K562 (cell line): ENCODE results near the gene CTNNA3. TPM values are rescaled to one million over a fixed set of nuclear protein-coding genes. Genes with fewer than 3 reads are reported as not detected.

Experiments used
- ATAC-seq: fragments of 200-7000 bp; cut with Tn5 transposase; 3 replicates; pipeline ENCODE4 v1.9.1; 2020; ENCODE audit warnings: moderate library complexity
- BruUV-seq: library from RNA; stranded (reverse); fragments of 400-500 nt; replicated peaks from 2 replicates; lab custom pipeline; 2021; lab: Mats Ljungman, UMichigan
- CTCF ChIA-PET: fragments of 300-600 bp; formaldehyde crosslinking; extraction: SDS; loops from one replicate; lab custom pipeline; 2021; ENCODE audit warnings: low intra/inter-chr PET ratio; lab: Yijun Ruan, JAX
- POLR2A ChIA-PET: fragments of 300-600, 350-650 bp; sonication (Branson Sonifier 250); formaldehyde crosslinking; extraction: SDS; loops from one replicate; lab custom pipeline; 2021; ENCODE audit warnings: antibody characterized with exemption, inconsistent platforms; lab: Yijun Ruan, JAX
- DNase-seq, 4 experiments: peaks; one replicate each; pipeline versions ENCODE4 v3.0.0 to v3.0.0-alpha.2; 2011 to 2018; ENCODE audit warnings: low spot score in 3 of 4, mixed read lengths in 3 of 4; ENCODE audit errors: extremely low read depth in 1 of 4
- FAIRE-seq: peaks from 2 replicates; lab custom pipeline; 2011; peaks lifted over from hg19 to GRCh38; lab: Jason Lieb, UNC
- H2AFZ ChIP-seq: 2 replicates; pipeline ENCODE4 v1.6.0; 2011; ENCODE audit warnings: low read depth, low read length, control low read depth, inconsistent platforms
- H3K27ac ChIP-seq: fragments of 200-600 bp; 3 replicates; pipeline ENCODE4 v1.8.0; 2011; ENCODE audit warnings: low read depth, mild to moderate bottlenecking, control low read depth, inconsistent platforms, low read length, moderate library complexity, mixed read lengths; ENCODE audit errors: extremely low read depth
- H3K27me3 ChIP-seq, 2 experiments: fragments of 300-600 bp in 1 of 2; 2 replicates in 1 of 2; 3 replicates in 1 of 2; pipeline versions ENCODE4 v1.6.0 to v1.8.0; 2011; ENCODE audit warnings: inconsistent platforms in 2 of 2, low read length in 2 of 2, mild to moderate bottlenecking in 1 of 2, mixed read lengths in 1 of 2, moderate library complexity in 1 of 2; ENCODE audit not compliant: control insufficient read depth in 2 of 2, insufficient read depth in 2 of 2
- H3K36me3 ChIP-seq: fragments of 300-600 bp; 3 replicates; pipeline ENCODE4 v1.8.0; 2011; ENCODE audit warnings: mild to moderate bottlenecking, low read length, inconsistent platforms; ENCODE audit not compliant: control insufficient read depth, insufficient read depth
- H3K4me1 ChIP-seq, 2 experiments: fragments of 200-600 bp in 1 of 2; replicated peaks in 1 of 2; 2 replicates in 1 of 2; 3 replicates in 1 of 2; pipeline versions ENCODE4 v1.5.1 to v1.8.0; 2011; ENCODE audit warnings: inconsistent platforms in 2 of 2, low read length in 2 of 2, mild to moderate bottlenecking in 1 of 2, mixed read lengths in 1 of 2, moderate library complexity in 1 of 2; ENCODE audit not compliant: control insufficient read depth in 2 of 2, insufficient read depth in 2 of 2
- H3K4me2 ChIP-seq: 2 replicates; pipeline ENCODE4 v1.6.1; 2011; ENCODE audit warnings: low read length, control low read depth, inconsistent platforms, mixed read lengths; ENCODE audit not compliant: insufficient read depth
- H3K4me3 ChIP-seq: fragments of 200-600 bp; sonication (generic), shearing (Covaris generic); 2 replicates; pipeline ENCODE4 v1.5.1; 2016; ENCODE audit warnings: control low read depth, inconsistent platforms
- H3K79me2 ChIP-seq: fragments of 200-600 bp; 3 replicates; pipeline ENCODE4 v1.8.0; 2011; ENCODE audit warnings: low read length, inconsistent platforms; ENCODE audit not compliant: control insufficient read depth, insufficient read depth
- H3K9ac ChIP-seq, 2 experiments: 2 replicates each; pipeline versions ENCODE4 v1.6.0 to v1.6.1; 2011; ENCODE audit warnings: low read depth in 2 of 2, low read length in 2 of 2, control low read depth in 1 of 2, inconsistent platforms in 1 of 2, mild to moderate bottlenecking in 1 of 2, mixed read lengths in 1 of 2; ENCODE audit not compliant: insufficient read depth in 1 of 2
- H3K9me1 ChIP-seq: one replicate; pipeline ENCODE4 v1.6.0; 2011; ENCODE audit warnings: inconsistent platforms, mild to moderate bottlenecking, low read length, moderate library complexity; ENCODE audit not compliant: control insufficient read depth, insufficient read depth
- H3K9me3 ChIP-seq: replicated peaks from 2 replicates; pipeline ENCODE4 v1.5.1; 2011; ENCODE audit warnings: low read depth, low read length, inconsistent platforms; ENCODE audit not compliant: control insufficient read depth, insufficient read depth
- H4K20me1 ChIP-seq: replicated peaks from 2 replicates; pipeline ENCODE4 v1.6.1; 2011; ENCODE audit warnings: low read length, inconsistent platforms, mixed read lengths; ENCODE audit not compliant: control insufficient read depth, insufficient read depth
- BCL6 ChIP-seq: fragments of 250-450 bp; sonication (Bioruptor Pico); IDR thresholded peaks from 2 replicates; pipeline ENCODE4 v1.4.0; 2020
- CC2D1A ChIP-seq: fragments of 450-650 bp; IDR thresholded peaks from 2 replicates; pipeline ENCODE4 v1.6.1; 2017; ENCODE audit warnings: mild to moderate bottlenecking
- CEBPB ChIP-seq: fragments of 450-650 bp; IDR thresholded peaks from 2 replicates; pipeline ENCODE4 v1.6.1; 2016; ENCODE audit warnings: missing genetic modification characterization, missing compliant biosample characterization
- CHD7 ChIP-seq: fragments of 200-600 bp; sonication (generic); IDR thresholded peaks from one replicate; pipeline ENCODE4 v1.6.1; 2012; ENCODE audit warnings: mild to moderate bottlenecking, low read depth, low read length, inconsistent platforms
- KHSRP ChIP-seq: fragments of 450-650 bp; IDR thresholded peaks from 2 replicates; pipeline ENCODE4 v1.6.1; 2017
- NCOA4 ChIP-seq: fragments of 450-650 bp; IDR thresholded peaks from 2 replicates; pipeline ENCODE4 v1.6.1; 2018; ENCODE audit warnings: mild to moderate bottlenecking; ENCODE audit not compliant: partially characterized antibody
- PPARD ChIP-seq: fragments of 250-450 bp; sonication (Bioruptor Pico); IDR thresholded peaks from 2 replicates; pipeline ENCODE4 v1.8.0; 2022; ENCODE audit warnings: inconsistent platforms, mild to moderate bottlenecking, moderate library complexity
- PTRF ChIP-seq: fragments of 450-650 bp; IDR thresholded peaks from 2 replicates; pipeline ENCODE4 v1.6.1; 2016; ENCODE audit warnings: mild to moderate bottlenecking, missing genetic modification characterization, missing compliant biosample characterization
- PTTG1 ChIP-seq: fragments of 450-650 bp; IDR thresholded peaks from 2 replicates; pipeline ENCODE4 v1.6.1; 2016; ENCODE audit warnings: low read depth, mild to moderate bottlenecking, missing genetic modification characterization, missing compliant biosample characterization
- RBM34 ChIP-seq: fragments of 200-400 bp; formaldehyde crosslinking; IDR thresholded peaks from 2 replicates; pipeline ENCODE4 v1.6.1; 2018; ENCODE audit warnings: low read length, borderline replicate concordance; ENCODE audit not compliant: insufficient read depth
- STAT5A ChIP-seq: IDR thresholded peaks from 2 replicates; pipeline ENCODE4 v1.6.1; 2012; ENCODE audit warnings: low read length, inconsistent platforms, borderline replicate concordance
- USF2 ChIP-seq: sonication (generic); formaldehyde crosslinking; IDR thresholded peaks from 2 replicates; pipeline ENCODE4 v1.5.0; 2020; ENCODE audit warnings: missing genetic modification reagents
- ZNF239 ChIP-seq: fragments of 250-450 bp; sonication (Bioruptor Pico); IDR thresholded peaks from 2 replicates; pipeline ENCODE4 v1.4.0; 2020; ENCODE audit warnings: mild to moderate bottlenecking
- ZNF551 ChIP-seq: fragments of 250-450 bp; sonication (Bioruptor Pico); IDR thresholded peaks from 2 replicates; pipeline ENCODE4 v1.5.0; 2021; ENCODE audit warnings: mild to moderate bottlenecking, moderate library complexity
- WGBS: fragments of 100-300 bp; shearing (Covaris generic); methylation state at CpG from one replicate; pipeline ENCODE4 v1.1.6; 2016; ENCODE audit warnings: low coverage, mixed read lengths; ENCODE audit not compliant: insufficient coverage; ENCODE audit errors: missing lambda C conversion rate; 5-methylcytosine and 5-hydroxymethylcytosine counted together
- in situ Hi-C: fragments of 300-500 bp; cut with MboI; formaldehyde crosslinking; loops from 4 replicates; pipeline ENCODE4 v1.15.0; 2018; ENCODE audit warnings: inconsistent platforms, mixed read lengths
- intact Hi-C: fragments of 100-400 bp; cut with micrococcal nuclease; formaldehyde crosslinking; loops from 2 replicates; pipeline ENCODE4 v1.14.2; 2022
- polyA plus RNA-seq, 8 experiments: library from polyadenylated mRNA; depleted of rRNA in 4 of 8; stranded (reverse) in 5 of 8; unstranded in 3 of 8; fragments of >200 nt; fragmentation: Nextera tagmentation in 2 of 8; fragmentation: Illumina TruSeq in 1 of 8; extraction: Ambion mirVana in 2 of 8; extraction: Trizol in 1 of 8; gene quantifications; 2 replicates each; pipeline versions ENCODE4 v1.2.1 to v1.2.3, GENCODE V29; 2011 to 2014; ENCODE audit warnings: inconsistent platforms in 1 of 8, missing spikeins in 1 of 8
- total RNA-seq, 7 experiments: library from RNA; depleted of rRNA in 6 of 7; stranded (reverse); fragments of >200 nt in 6 of 7; fragmentation: Illumina TruSeq in 2 of 7; extraction: Trizol in 2 of 7; gene quantifications; 2 replicates each; pipeline versions ENCODE4 v1.2.1 to v1.2.3, GENCODE V29; 2011 to 2021; ENCODE audit warnings: low replicate concordance in 1 of 7

CTNNA3 gene
- total and polyA plus RNA-seq, 9 of the 15 experiments (the other 6 are each of a cell fraction or from before 2014, with no cell fraction given), result 0.04 TPM; not detected in 8

- Histone ChIP-seq H3K36me3 (no peaks in the 10 kb centered on the region), H3K4me3 (no peak overlapping the region), H4K20me1 (no peaks in the 10 kb centered on the region), H3K9me3 (no peaks in the 10 kb centered on the region), H3K9me1 (no peaks in the 10 kb centered on the region), H3K27me3 (no peaks in the 10 kb centered on the region), H2AFZ (no peak overlapping the region), H3K4me1 (no peaks in the 10 kb centered on the region), H3K27ac (no peak overlapping the region), H3K4me2 (no peak overlapping the region), H3K79me2 (no peaks in the 10 kb centered on the region), H3K9ac (no peak overlapping the region)
- ChIA-PET POLR2A (no interaction called here), CTCF (no interaction called here)
- DNase-seq, result no peak
- no peak for ATAC-seq
- 0% methylated on average over 6 of the region's 6 CpGs for WGBS
- in situ Hi-C loops (no loop called here), intact Hi-C loops (no loop called here)
- no peak for FAIRE-seq
- no TSS peak for BruUV-seq
- TF ChIP-seq CEBPB (tag), result no peak
- TF ChIP-seq ZNF551 (CRISPR knock-in tag), result no peak
- no peak for TF ChIP-seq KHSRP
- TF ChIP-seq PTTG1 (tag), result no peak
- TF ChIP-seq CC2D1A, result no peak
- no peak for TF ChIP-seq NCOA4
- TF ChIP-seq PTRF (tag), result no peak
- TF ChIP-seq RBM34, result no peak
- no peak for TF ChIP-seq CHD7
- TF ChIP-seq STAT5A, result no peak
- TF ChIP-seq ZNF239, result no peak
- TF ChIP-seq BCL6 (CRISPR knock-in tag), result no peak
- no peak for TF ChIP-seq PPARD (CRISPR knock-in tag)
- no peak for TF ChIP-seq USF2 (CRISPR knock-in tag)
Observed at GRCh38 chr10:67141300-67141699, 554.7 kb downstream of the CTNNA3 start.
